Measurements from ENCODE around the gene PRIMPOL.

DNA sequence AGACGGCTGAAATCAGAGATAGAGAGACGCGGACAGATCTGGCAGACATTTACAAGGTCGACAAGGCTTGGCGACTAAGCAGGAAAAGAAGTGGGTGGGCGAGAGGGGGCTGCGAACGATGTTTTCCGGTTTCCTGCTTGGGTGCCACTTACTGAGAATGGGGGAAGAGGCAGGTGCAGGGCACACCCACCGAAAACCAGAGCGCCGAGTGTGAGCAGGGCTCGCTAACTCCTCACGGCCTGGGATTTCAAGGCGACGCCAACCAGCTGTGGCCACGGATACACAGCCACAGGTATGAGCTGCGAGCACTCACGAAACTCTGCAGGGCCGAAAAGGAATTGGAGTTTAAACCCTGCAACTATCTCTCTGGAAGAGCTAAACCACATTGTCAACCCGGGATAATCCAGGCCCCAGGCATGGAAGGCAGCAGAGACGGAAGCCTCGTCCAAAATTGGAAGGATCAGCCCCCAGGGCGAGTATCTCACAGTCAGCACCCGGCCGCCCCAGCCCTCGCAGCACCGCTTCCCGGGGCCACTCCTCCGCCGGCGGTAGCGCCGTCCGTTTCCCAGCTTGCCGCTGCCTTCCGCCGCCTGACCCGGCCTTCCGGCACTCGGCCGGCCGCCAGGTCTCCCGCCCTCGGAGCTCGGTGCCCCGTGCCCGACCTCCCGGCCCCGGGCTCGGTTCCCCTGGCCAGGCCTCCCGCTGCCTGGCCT lies 1.1 kb upstream of the PRIMPOL start:
- TF ChIP-seq, protein P1, sequence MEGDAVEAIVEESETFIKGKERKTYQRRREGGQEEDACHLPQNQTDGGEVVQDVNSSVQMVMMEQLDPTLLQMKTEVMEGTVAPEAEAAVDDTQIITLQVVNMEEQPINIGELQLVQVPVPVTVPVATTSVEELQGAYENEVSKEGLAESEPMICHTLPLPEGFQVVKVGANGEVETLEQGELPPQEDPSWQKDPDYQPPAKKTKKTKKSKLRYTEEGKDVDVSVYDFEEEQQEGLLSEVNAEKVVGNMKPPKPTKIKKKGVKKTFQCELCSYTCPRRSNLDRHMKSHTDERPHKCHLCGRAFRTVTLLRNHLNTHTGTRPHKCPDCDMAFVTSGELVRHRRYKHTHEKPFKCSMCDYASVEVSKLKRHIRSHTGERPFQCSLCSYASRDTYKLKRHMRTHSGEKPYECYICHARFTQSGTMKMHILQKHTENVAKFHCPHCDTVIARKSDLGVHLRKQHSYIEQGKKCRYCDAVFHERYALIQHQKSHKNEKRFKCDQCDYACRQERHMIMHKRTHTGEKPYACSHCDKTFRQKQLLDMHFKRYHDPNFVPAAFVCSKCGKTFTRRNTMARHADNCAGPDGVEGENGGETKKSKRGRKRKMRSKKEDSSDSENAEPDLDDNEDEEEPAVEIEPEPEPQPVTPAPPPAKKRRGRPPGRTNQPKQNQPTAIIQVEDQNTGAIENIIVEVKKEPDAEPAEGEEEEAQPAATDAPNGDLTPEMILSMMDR (IDR thresholded peaks at IDR 0.05): no peak
- no peak for TF ChIP-seq POLR2A (IDR thresholded peaks at IDR 0.05)

Measured in Peyer's patch (tissue), 4 donors.